HCT116 (cell line): ENCODE measurements around the gene TCF7L2. TPM values are rescaled to one million over a fixed set of nuclear protein-coding genes. Genes with fewer than 3 reads are reported as not detected.
A peak's percentile ranks its signal among the peaks of the same experiment; 100 is the strongest.

Experiments used
- ATAC-seq: fragments of 200-7000 bp; cut with Tn5 transposase; 2 replicates; pipeline ENCODE4 v1.9.1; 2020; ENCODE audit warnings: mild to moderate bottlenecking, moderate library complexity
- BruUV-seq: library from RNA; stranded (reverse); fragments of 400-500 nt; replicated peaks from 2 replicates; lab custom pipeline; 2021; lab: Mats Ljungman, UMichigan
- CTCF ChIA-PET: fragments of 300-600 bp; sonication (Branson Sonifier 250); formaldehyde crosslinking; loops from one replicate; lab custom pipeline; 2021; ENCODE audit warnings: antibody characterized with exemption; lab: Charles Lee
- POLR2A ChIA-PET: fragments of 300-600, 350-600 bp; sonication (Branson Sonifier 250); formaldehyde crosslinking; loops from one replicate; lab custom pipeline; 2021; ENCODE audit warnings: antibody characterized with exemption; lab: Charles Lee
- RAD21 ChIA-PET, 2 experiments: fragments of 300-600 bp; sonication (Branson Sonifier 250); formaldehyde crosslinking; loops; one replicate each; lab custom pipeline; 2023; ENCODE audit warnings: low total read pairs in 2 of 2; ENCODE audit not compliant: uncharacterized antibody in 2 of 2, unreplicated experiment in 2 of 2, low non-redundant PET in 1 of 2; lab: Charles Lee
- DNase-seq: peaks from one replicate; pipeline ENCODE4 v3.0.0-alpha.2; 2010; ENCODE audit warnings: low read depth, low spot score
- H2AFZ ChIP-seq: fragments of 200-600 bp; shearing (Covaris generic), sonication (generic); 2 replicates; pipeline ENCODE4 v1.6.1; 2017; ENCODE audit warnings: low read depth, mixed run types, mixed read lengths, antibody characterized with exemption, low read length; ENCODE audit not compliant: poor library complexity, severe bottlenecking
- H3K27ac ChIP-seq: 2 replicates; pipeline ENCODE4 v1.5.1; 2012; ENCODE audit warnings: low read depth, low read length
- H3K27me3 ChIP-seq: fragments of 200-600 bp; sonication (generic); 2 replicates; pipeline ENCODE4 v1.6.1; 2016; ENCODE audit warnings: mixed run types, low read length, mixed read lengths; ENCODE audit not compliant: insufficient read depth
- H3K36me3 ChIP-seq, 2 experiments: fragments of 200-500 bp in 1 of 2; fragments of 200-600 bp in 1 of 2; sonication (Bioruptor generic) in 1 of 2; sonication (generic) in 1 of 2; 2 replicates each; pipeline versions ENCODE4 v1.5.1 to v1.6.1; 2014 to 2016; ENCODE audit warnings: low read length in 2 of 2, inconsistent platforms in 1 of 2, mixed read lengths in 1 of 2, mixed run types in 1 of 2; ENCODE audit not compliant: insufficient read depth in 2 of 2, control insufficient read depth in 1 of 2
- H3K4me1 ChIP-seq, 2 experiments: fragments of 200-600 bp in 1 of 2; sonication (generic) in 1 of 2; 2 replicates each; pipeline versions ENCODE4 v1.5.1 to v1.6.1; 2012 to 2017; ENCODE audit warnings: low read length in 2 of 2, inconsistent platforms in 1 of 2, mild to moderate bottlenecking in 1 of 2, mixed read lengths in 1 of 2, mixed run types in 1 of 2, moderate library complexity in 1 of 2; ENCODE audit not compliant: insufficient read depth in 2 of 2, control insufficient read depth in 1 of 2
- H3K4me2 ChIP-seq: fragments of 200-600 bp; sonication (generic); 2 replicates; pipeline ENCODE4 v1.6.1; 2017; ENCODE audit warnings: mixed run types, low read length, mixed read lengths
- H3K4me3 ChIP-seq, 2 experiments: fragments of 200-600 bp in 1 of 2; sonication (generic) in 1 of 2; replicated peaks in 1 of 2; 2 replicates each; pipeline ENCODE4 v1.5.1; 2011 to 2016; ENCODE audit warnings: low read length in 2 of 2, control low read depth in 1 of 2, low read depth in 1 of 2, mild to moderate bottlenecking in 1 of 2, mixed read lengths in 1 of 2, mixed run types in 1 of 2
- H3K79me2 ChIP-seq: fragments of 200-600 bp; sonication (generic); 2 replicates; pipeline ENCODE4 v1.6.1; 2017; ENCODE audit warnings: mild to moderate bottlenecking, mixed run types, low read length, moderate library complexity, mixed read lengths; ENCODE audit not compliant: insufficient read depth
- H3K9ac ChIP-seq: fragments of 200-600 bp; sonication (generic); 2 replicates; pipeline ENCODE4 v1.6.1; 2016; ENCODE audit warnings: low read length, mixed read lengths
- H3K9me2 ChIP-seq: fragments of 200-600 bp; sonication (generic), shearing (Covaris generic); 2 replicates; pipeline ENCODE4 v1.6.1; 2017; ENCODE audit warnings: mixed run types, mild to moderate bottlenecking, moderate library complexity; ENCODE audit not compliant: insufficient read depth
- H3K9me3 ChIP-seq, 2 experiments: fragments of 200-500 bp in 1 of 2; fragments of 200-600 bp in 1 of 2; sonication (Bioruptor generic) in 1 of 2; sonication (generic) in 1 of 2; 2 replicates each; pipeline ENCODE4 v1.6.1; 2014 to 2017; ENCODE audit warnings: low read length in 2 of 2, mixed read lengths in 2 of 2, inconsistent platforms in 1 of 2, low read depth in 1 of 2, mild to moderate bottlenecking in 1 of 2, mixed run types in 1 of 2, moderate library complexity in 1 of 2; ENCODE audit not compliant: control insufficient read depth in 1 of 2, insufficient read depth in 1 of 2
- H4K20me1 ChIP-seq: fragments of 200-600 bp; sonication (generic), shearing (Covaris generic); 2 replicates; pipeline ENCODE4 v1.6.1; 2017; ENCODE audit warnings: mixed run types, mild to moderate bottlenecking, moderate library complexity; ENCODE audit not compliant: insufficient read depth
- CEBPB ChIP-seq: IDR thresholded peaks from 2 replicates; pipeline ENCODE4 v1.6.1; 2012; ENCODE audit warnings: low read depth
- ELF1 ChIP-seq: IDR thresholded peaks from 2 replicates; pipeline ENCODE4 v1.6.1; 2012; ENCODE audit warnings: low read depth, borderline replicate concordance
- EZH2 ChIP-seq: fragments of 200-600 bp; sonication (generic); IDR thresholded peaks from 2 replicates; pipeline ENCODE4 v1.6.1; 2017; ENCODE audit warnings: antibody characterized with exemption, mixed run types
- FOSL1 ChIP-seq: IDR thresholded peaks from 2 replicates; pipeline ENCODE4 v1.6.1; 2012; ENCODE audit warnings: low read depth
- RAD21 ChIP-seq: IDR thresholded peaks from 2 replicates; pipeline ENCODE4 v1.6.1; 2012; ENCODE audit warnings: low read depth, mild to moderate bottlenecking
- SRF ChIP-seq: IDR thresholded peaks from 2 replicates; pipeline ENCODE4 v1.6.1; 2012; ENCODE audit warnings: low read depth
- TCF7L2 ChIP-seq: IDR thresholded peaks from 2 replicates; pipeline ENCODE4 v1.7.0; 2011; ENCODE audit warnings: borderline replicate concordance, inconsistent platforms; ENCODE audit not compliant: insufficient read depth, insufficient read length; ENCODE audit errors: extremely low read depth
- intact Hi-C: fragments of 100-400 bp; cut with micrococcal nuclease; formaldehyde crosslinking; loops from 2 replicates; pipeline ENCODE4 v1.10.0; 2022
- total RNA-seq: library from RNA; stranded (reverse); gene quantifications from one replicate; pipeline ENCODE4 v1.2.1, GENCODE V29; 2021; ENCODE audit not compliant: unreplicated experiment
- TF ChIP-seq, protein P1 (sequence below): IDR thresholded peaks from 2 replicates; pipeline ENCODE4 v1.6.1; 2011; ENCODE audit warnings: mild to moderate bottlenecking, low read length, moderate library complexity; ENCODE audit not compliant: insufficient replicate concordance; ENCODE audit errors: extremely low read depth
- TF ChIP-seq, protein P2 (sequence below): IDR thresholded peaks from 2 replicates; pipeline ENCODE4 v1.6.1; 2012

The TCF7L2 gene
- total RNA-seq, 1 experiment from 2014 or later, result 164 TPM

DNA sequence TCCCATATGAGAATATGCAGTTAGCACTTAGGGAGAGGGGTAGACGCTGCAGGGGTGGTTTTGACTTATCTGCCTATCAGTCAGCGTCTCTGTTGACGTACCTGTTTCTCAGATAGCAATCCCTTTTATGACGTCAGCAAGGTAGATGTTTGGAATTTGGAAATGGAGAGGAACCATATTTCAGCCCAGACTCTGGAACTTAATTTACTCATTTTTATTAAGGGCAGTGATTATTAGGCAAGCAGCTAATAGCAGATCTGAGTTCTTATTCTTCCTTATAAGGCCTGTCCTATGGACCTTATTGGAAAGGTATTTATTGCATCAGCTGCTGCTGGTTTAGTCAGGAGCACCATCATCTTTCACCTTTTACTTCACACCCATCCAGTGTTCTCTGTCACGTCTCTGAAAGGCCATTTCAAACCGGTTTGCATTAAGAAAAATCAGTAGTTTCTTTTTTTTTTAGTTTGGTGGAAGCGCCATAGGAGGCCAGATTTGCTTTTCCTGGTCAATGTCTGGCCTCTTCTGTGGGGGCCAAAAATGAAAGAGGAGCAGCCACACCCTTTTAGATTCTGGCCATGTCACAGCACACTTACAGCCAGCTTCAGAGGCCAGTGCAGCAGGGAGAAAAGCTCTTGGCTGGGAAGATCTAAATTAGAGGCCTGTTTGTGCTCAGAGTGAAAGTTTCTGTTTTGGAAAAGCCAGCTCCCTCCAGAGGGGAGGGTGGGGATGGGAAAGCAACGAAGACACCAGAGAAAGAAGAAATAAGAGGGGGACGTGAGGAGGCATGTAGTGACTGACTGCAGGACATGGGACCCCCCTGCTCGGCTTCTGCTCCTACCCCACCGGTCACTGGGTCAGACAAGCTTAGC lies 146.3 kb downstream of the TCF7L2 start:
- Histone ChIP-seq H3K4me1 (peaks cover 44 to 58% of the 10 kb centered on the region in 2 experiments), H4K20me1 (peaks cover 17% of the 10 kb centered on the region; the same call in 1 of the 2 replicates), H3K36me3 (peaks cover 8 to 52% of the 10 kb centered on the region in 2 experiments; a peak in 3 of 4 replicates), H3K4me2 (peak overlapping the region; percentile 8; the same call in 1 of the 2 replicates), H3K4me3 (no peak overlapping the region), H3K79me2 (peaks cover 96% of the 10 kb centered on the region), H3K27ac (no peak overlapping the region), H3K9me2 (no peaks in the 10 kb centered on the region), H3K27me3 (no peaks in the 10 kb centered on the region), H2AFZ (no peak overlapping the region), H3K9ac (no peak overlapping the region), H3K9me3 (no peaks in the 10 kb centered on the region)
- intact Hi-C loops, result no loop called here
- ChIA-PET POLR2A (interaction anchor here (1.2 kb wide), 1 partner anchor 9 kb away, joined by 6 read pairs; no protein-coding TSS in a partner anchor), CTCF (interaction anchor here (1.2 to 1.3 kb wide), 2 partner anchors 9 to 11 kb away, joined by 3 read pairs; no protein-coding TSS in a partner anchor), RAD21 (no interaction called here)
- no peak for DNase-seq
- no peak for ATAC-seq
- no TSS peak for BruUV-seq
- no peak for TF ChIP-seq RAD21
- no peak for TF ChIP-seq FOSL1
- TF ChIP-seq CEBPB, result no peak
- no peak for TF ChIP-seq ELF1

DNA sequence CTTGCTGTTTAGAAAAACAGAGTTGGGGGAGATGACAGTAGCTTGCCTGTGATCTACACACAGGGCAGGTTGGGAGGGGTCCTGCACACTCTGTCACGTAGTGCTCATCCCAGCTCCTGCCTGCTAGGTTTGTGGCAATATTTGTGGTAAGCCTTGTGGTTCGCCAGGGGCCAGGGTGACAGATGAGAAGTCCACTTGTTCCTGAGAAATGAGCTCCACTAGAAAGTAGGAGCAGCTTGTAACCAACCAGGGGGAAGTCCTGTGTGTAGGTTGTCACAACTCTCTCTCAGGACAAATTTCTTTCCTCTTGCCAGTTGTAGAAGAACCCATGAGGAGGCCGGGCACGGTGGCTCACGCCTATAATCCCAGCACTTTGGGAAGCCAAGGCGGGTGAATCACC lies 147.0 kb downstream of the TCF7L2 start:
- no peak for TF ChIP-seq TCF7L2
- TF ChIP-seq, protein P1, sequence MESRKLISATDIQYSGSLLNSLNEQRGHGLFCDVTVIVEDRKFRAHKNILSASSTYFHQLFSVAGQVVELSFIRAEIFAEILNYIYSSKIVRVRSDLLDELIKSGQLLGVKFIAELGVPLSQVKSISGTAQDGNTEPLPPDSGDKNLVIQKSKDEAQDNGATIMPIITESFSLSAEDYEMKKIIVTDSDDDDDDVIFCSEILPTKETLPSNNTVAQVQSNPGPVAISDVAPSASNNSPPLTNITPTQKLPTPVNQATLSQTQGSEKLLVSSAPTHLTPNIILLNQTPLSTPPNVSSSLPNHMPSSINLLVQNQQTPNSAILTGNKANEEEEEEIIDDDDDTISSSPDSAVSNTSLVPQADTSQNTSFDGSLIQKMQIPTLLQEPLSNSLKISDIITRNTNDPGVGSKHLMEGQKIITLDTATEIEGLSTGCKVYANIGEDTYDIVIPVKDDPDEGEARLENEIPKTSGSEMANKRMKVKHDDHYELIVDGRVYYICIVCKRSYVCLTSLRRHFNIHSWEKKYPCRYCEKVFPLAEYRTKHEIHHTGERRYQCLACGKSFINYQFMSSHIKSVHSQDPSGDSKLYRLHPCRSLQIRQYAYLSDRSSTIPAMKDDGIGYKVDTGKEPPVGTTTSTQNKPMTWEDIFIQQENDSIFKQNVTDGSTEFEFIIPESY, result no peak
- no peak for TF ChIP-seq SRF
- no peak for TF ChIP-seq EZH2
- no peak for TF ChIP-seq RAD21
- TF ChIP-seq, protein P2, sequence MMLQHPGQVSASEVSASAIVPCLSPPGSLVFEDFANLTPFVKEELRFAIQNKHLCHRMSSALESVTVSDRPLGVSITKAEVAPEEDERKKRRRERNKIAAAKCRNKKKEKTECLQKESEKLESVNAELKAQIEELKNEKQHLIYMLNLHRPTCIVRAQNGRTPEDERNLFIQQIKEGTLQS, result no peak
- Histone ChIP-seq H3K4me2 (0 out of 2 replicates have a peak overlapping the region, but pooled peaks have one; percentile 8), H3K9me3 (no peaks in the 10 kb centered on the region), H4K20me1 (peaks cover 17% of the 10 kb centered on the region; the same call in 1 of the 2 replicates), H3K36me3 (peaks cover 8 to 49% of the 10 kb centered on the region in 2 experiments; a peak in 3 of 4 replicates), H3K79me2 (peaks cover 92% of the 10 kb centered on the region), H3K9me2 (no peaks in the 10 kb centered on the region), H3K27me3 (no peaks in the 10 kb centered on the region), H3K9ac (no peak overlapping the region), H3K27ac (no peak overlapping the region), H3K4me3 (no peak overlapping the region), H2AFZ (no peak overlapping the region), H3K4me1 (peaks cover 37 to 51% of the 10 kb centered on the region in 2 experiments)
- intact Hi-C loops, result no loop called here
- ChIA-PET RAD21 (no interaction called here), POLR2A (interaction anchor here (1.2 kb wide), 1 partner anchor 10 kb away, joined by 6 read pairs; no protein-coding TSS in a partner anchor), CTCF (interaction anchor here (1.2 to 1.3 kb wide), 2 partner anchors 8 to 10 kb away, joined by 3 read pairs; no protein-coding TSS in a partner anchor)
- BruUV-seq, result no TSS peak
- no peak for DNase-seq
- ATAC-seq, result no peak
